Astrocyte (in vitro differentiated cells and primary cell): ENCODE results near the gene C1orf159. TPM values are rescaled to one million over a fixed set of nuclear protein-coding genes. Genes with fewer than 3 reads are reported as not detected.
A peak's percentile ranks its signal among the peaks of the same experiment; 100 is the strongest.

Experiments
- DNase-seq: peaks from one replicate; pipeline ENCODE4 v3.0.0-alpha.2; 2010; ENCODE audit warnings: low read depth
- FAIRE-seq: peaks from 2 replicates; lab custom pipeline; 2011; peaks lifted over from hg19 to GRCh38; lab: Jason Lieb, UNC
- H2AFZ ChIP-seq: 2 replicates; pipeline ENCODE4 v1.6.0; 2012; ENCODE audit warnings: low read depth, low read length, inconsistent platforms
- H3K27ac ChIP-seq: 2 replicates; pipeline ENCODE4 v1.5.1; 2011; ENCODE audit warnings: low read depth, low read length, inconsistent platforms
- H3K27me3 ChIP-seq: 2 replicates; pipeline ENCODE4 v1.6.0; 2011; ENCODE audit warnings: low read length, inconsistent platforms; ENCODE audit not compliant: insufficient read depth
- H3K36me3 ChIP-seq: 2 replicates; pipeline ENCODE4 v1.5.1; 2011; ENCODE audit warnings: low read length, inconsistent platforms; ENCODE audit not compliant: insufficient read depth
- H3K4me1 ChIP-seq: 2 replicates; pipeline ENCODE4 v1.5.1; 2011; ENCODE audit warnings: low read length, inconsistent platforms; ENCODE audit not compliant: insufficient read depth
- H3K4me2 ChIP-seq: 2 replicates; pipeline ENCODE4 v1.6.0; 2012; ENCODE audit warnings: low read length, inconsistent platforms
- H3K4me3 ChIP-seq: 2 replicates; pipeline ENCODE4 v1.5.1; 2011; ENCODE audit warnings: low read depth, mild to moderate bottlenecking, low read length, inconsistent platforms; ENCODE audit not compliant: insufficient read depth
- H3K79me2 ChIP-seq: 2 replicates; pipeline ENCODE4 v1.6.0; 2012; ENCODE audit warnings: mild to moderate bottlenecking, low read length, inconsistent platforms; ENCODE audit not compliant: insufficient read depth
- H3K9ac ChIP-seq: 2 replicates; pipeline ENCODE4 v1.6.0; 2012; ENCODE audit warnings: mild to moderate bottlenecking, low read length, inconsistent platforms
- H3K9me3 ChIP-seq: 2 replicates; pipeline ENCODE4 v1.5.1; 2012; ENCODE audit warnings: low read depth, mild to moderate bottlenecking, low read length, inconsistent platforms; ENCODE audit not compliant: insufficient read depth
- H4K20me1 ChIP-seq: 2 replicates; pipeline ENCODE4 v1.6.0; 2012; ENCODE audit warnings: low read length, inconsistent platforms; ENCODE audit not compliant: insufficient read depth
- H3K27ac Mint-ChIP-seq: one replicate; pipeline ENCODE4 v1.8.0; 2021; ENCODE audit warnings: mild to moderate bottlenecking, mixed read lengths; ENCODE audit not compliant: unreplicated experiment
- H3K27me3 Mint-ChIP-seq: one replicate; pipeline ENCODE4 v1.8.0; 2021; ENCODE audit warnings: low read depth, mixed read lengths; ENCODE audit not compliant: unreplicated experiment
- H3K36me3 Mint-ChIP-seq: one replicate; pipeline ENCODE4 v1.8.0; 2021; ENCODE audit warnings: low read depth, mixed read lengths; ENCODE audit not compliant: unreplicated experiment
- H3K4me1 Mint-ChIP-seq: one replicate; pipeline ENCODE4 v1.8.0; 2021; ENCODE audit warnings: low read depth, mixed read lengths; ENCODE audit not compliant: unreplicated experiment
- H3K4me3 Mint-ChIP-seq: one replicate; pipeline ENCODE4 v1.8.0; 2021; ENCODE audit warnings: mild to moderate bottlenecking, moderate library complexity, mixed read lengths; ENCODE audit not compliant: unreplicated experiment
- H3K9me3 Mint-ChIP-seq: one replicate; pipeline ENCODE4 v1.8.0; 2021; ENCODE audit warnings: mild to moderate bottlenecking, mixed read lengths; ENCODE audit not compliant: unreplicated experiment
- CTCF ChIP-seq: IDR thresholded peaks from 2 replicates; pipeline ENCODE4 v1.5.1; 2011; ENCODE audit warnings: low read depth, mild to moderate bottlenecking, inconsistent platforms, low read length, moderate library complexity; ENCODE audit not compliant: insufficient read depth
- EZH2 ChIP-seq: IDR thresholded peaks from 2 replicates; pipeline ENCODE4 v1.6.1; 2012; ENCODE audit warnings: mild to moderate bottlenecking, low read length, inconsistent platforms; ENCODE audit not compliant: insufficient read depth
- total RNA-seq: library from RNA; stranded (reverse); gene quantifications from 2 replicates; pipeline ENCODE4 v1.2.1, GENCODE V29; 2021

The C1orf159 gene
- total RNA-seq, 1 donor from 2014 or later = 13.9 TPM

GRCh38 chr1:1116701-1117468, 996 bp upstream of the C1orf159 start:
- Histone ChIP-seq H3K79me2 (peaks cover 27% of the 10 kb centered on the region), H3K9me3 (peaks cover 6% of the 10 kb centered on the region), H3K4me3 (peak overlapping the region; percentile 59), H3K4me2 (peak overlapping the region; percentile 91), H3K27me3 (peaks cover 3% of the 10 kb centered on the region), H3K4me1 (no peaks in the 10 kb centered on the region), H3K36me3 (no peaks in the 10 kb centered on the region), H2AFZ (peak overlapping the region; percentile 78), H4K20me1 (peaks cover 5% of the 10 kb centered on the region), H3K9ac (peak overlapping the region; percentile 43), H3K27ac (no peak overlapping the region)
- TF ChIP-seq EZH2 (no peak), CTCF (no peak)
- peaks cover 19% of the 10 kb centered on the region for H3K27me3 Mint-ChIP-seq
- peaks cover 4% of the 10 kb centered on the region for H3K9me3 Mint-ChIP-seq
- H3K36me3 Mint-ChIP-seq = peaks cover 9% of the 10 kb centered on the region
- FAIRE-seq (no peak), DNase-seq (no peak)
- no peaks in the 10 kb centered on the region for H3K4me1 Mint-ChIP-seq
- peak overlapping the region; percentile 34 for H3K4me3 Mint-ChIP-seq
- no peak overlapping the region for H3K27ac Mint-ChIP-seq

- H3K9ac ChIP-seq = peak overlapping the region; percentile 77
- H3K27ac ChIP-seq = no peak overlapping the region
- H3K4me1 ChIP-seq = no peaks in the 10 kb centered on the region
- no peak for TF ChIP-seq CTCF
- DNase-seq (no peak), FAIRE-seq (no peak)
- peak overlapping the region; percentile 85 for H3K4me3 Mint-ChIP-seq
- peaks cover 6% of the 10 kb centered on the region for H3K9me3 ChIP-seq
- peaks cover 3% of the 10 kb centered on the region for H3K27me3 ChIP-seq
- H4K20me1 ChIP-seq = peaks cover 10% of the 10 kb centered on the region
- no peaks in the 10 kb centered on the region for H3K36me3 ChIP-seq
- peaks cover 40% of the 10 kb centered on the region for H3K79me2 ChIP-seq
- no peak overlapping the region for H3K27ac Mint-ChIP-seq
- no peaks in the 10 kb centered on the region for H3K4me1 Mint-ChIP-seq
- peaks cover 4% of the 10 kb centered on the region for H3K9me3 Mint-ChIP-seq
- peak overlapping the region; percentile 55 for H3K4me3 ChIP-seq
- peaks cover 12% of the 10 kb centered on the region for H3K36me3 Mint-ChIP-seq
- H3K4me2 ChIP-seq = peak overlapping the region; percentile 92
- no peak overlapping the region for H2AFZ ChIP-seq
- H3K27me3 Mint-ChIP-seq = peaks cover 17% of the 10 kb centered on the region
These were observed 628 bp downstream of the C1orf159 start for GRCh38 chr1:1115136-1115785.

- H3K27ac ChIP-seq = no peak overlapping the region
- H3K27me3 Mint-ChIP-seq = peaks cover 15% of the 10 kb centered on the region
- no peak overlapping the region for H2AFZ ChIP-seq
- peaks cover 6% of the 10 kb centered on the region for H3K9me3 ChIP-seq
- H3K27me3 ChIP-seq = peaks cover 3% of the 10 kb centered on the region
- H3K79me2 ChIP-seq = peaks cover 48% of the 10 kb centered on the region
- no peak overlapping the region for H3K4me3 ChIP-seq
- peaks cover 12% of the 10 kb centered on the region for H3K36me3 Mint-ChIP-seq
- peak overlapping the region; percentile 87 for H3K27ac Mint-ChIP-seq
- H4K20me1 ChIP-seq = peaks cover 10% of the 10 kb centered on the region
- no peak for DNase-seq
- H3K9ac ChIP-seq = no peak overlapping the region
- TF ChIP-seq EZH2 (no peak), CTCF (no peak)
- H3K4me1 Mint-ChIP-seq = no peaks in the 10 kb centered on the region
- no peaks in the 10 kb centered on the region for H3K36me3 ChIP-seq
- H3K4me3 Mint-ChIP-seq = peak overlapping the region; percentile 85
- no peaks in the 10 kb centered on the region for H3K4me1 ChIP-seq
- H3K4me2 ChIP-seq = peak overlapping the region; percentile 92
- H3K9me3 Mint-ChIP-seq = peaks cover 4% of the 10 kb centered on the region
- no peak for FAIRE-seq
These were observed 1.5 kb downstream of the C1orf159 start for GRCh38 chr1:1114431-1114830.
